ENCODE results near the gene IFIT1.
A peak's percentile ranks its signal among the peaks of the same experiment; 100 is the strongest.

The IFIT1 gene

DNA sequence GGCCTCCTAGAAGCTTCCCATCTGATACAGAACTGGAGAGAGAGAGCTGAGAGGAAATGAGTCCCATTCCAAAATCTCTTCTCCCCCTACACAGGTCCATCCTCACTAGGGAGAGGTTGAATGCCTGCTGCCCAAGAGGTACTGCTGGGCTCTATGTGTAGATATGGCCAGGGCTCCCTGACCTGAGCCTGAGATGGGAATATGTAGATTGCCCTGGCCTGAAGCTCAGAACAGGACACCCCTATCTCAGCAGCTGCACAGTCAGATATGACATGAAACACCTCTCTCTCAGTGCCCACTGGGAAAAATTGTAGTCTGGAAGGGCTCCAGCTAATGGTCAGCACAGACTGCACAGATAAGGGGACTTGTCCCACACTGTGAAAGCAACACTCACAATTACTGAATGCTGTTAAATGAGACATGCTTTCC is 17.7 kb upstream of the IFIT1 start:
- Histone ChIP-seq H3K4me3 (no peak overlapping the region), H3K27ac (peak overlapping the region; percentile 88 to 90), H3K36me3 (no peaks in the 10 kb centered on the region), H3K27me3 (no peaks in the 10 kb centered on the region), H3K9me3 (no peaks in the 10 kb centered on the region), H3K4me1 (peaks cover 0 to 21% (median 16%) of the 10 kb centered on the region in 4 donors)
- TF ChIP-seq, protein P1, sequence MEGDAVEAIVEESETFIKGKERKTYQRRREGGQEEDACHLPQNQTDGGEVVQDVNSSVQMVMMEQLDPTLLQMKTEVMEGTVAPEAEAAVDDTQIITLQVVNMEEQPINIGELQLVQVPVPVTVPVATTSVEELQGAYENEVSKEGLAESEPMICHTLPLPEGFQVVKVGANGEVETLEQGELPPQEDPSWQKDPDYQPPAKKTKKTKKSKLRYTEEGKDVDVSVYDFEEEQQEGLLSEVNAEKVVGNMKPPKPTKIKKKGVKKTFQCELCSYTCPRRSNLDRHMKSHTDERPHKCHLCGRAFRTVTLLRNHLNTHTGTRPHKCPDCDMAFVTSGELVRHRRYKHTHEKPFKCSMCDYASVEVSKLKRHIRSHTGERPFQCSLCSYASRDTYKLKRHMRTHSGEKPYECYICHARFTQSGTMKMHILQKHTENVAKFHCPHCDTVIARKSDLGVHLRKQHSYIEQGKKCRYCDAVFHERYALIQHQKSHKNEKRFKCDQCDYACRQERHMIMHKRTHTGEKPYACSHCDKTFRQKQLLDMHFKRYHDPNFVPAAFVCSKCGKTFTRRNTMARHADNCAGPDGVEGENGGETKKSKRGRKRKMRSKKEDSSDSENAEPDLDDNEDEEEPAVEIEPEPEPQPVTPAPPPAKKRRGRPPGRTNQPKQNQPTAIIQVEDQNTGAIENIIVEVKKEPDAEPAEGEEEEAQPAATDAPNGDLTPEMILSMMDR (IDR thresholded peaks at IDR 0.05): no peak
- no peak for DNase-seq
- intact Hi-C loops (cut with DNase I; ENCODE audit: low total_unique reads): no loop called here

DNA sequence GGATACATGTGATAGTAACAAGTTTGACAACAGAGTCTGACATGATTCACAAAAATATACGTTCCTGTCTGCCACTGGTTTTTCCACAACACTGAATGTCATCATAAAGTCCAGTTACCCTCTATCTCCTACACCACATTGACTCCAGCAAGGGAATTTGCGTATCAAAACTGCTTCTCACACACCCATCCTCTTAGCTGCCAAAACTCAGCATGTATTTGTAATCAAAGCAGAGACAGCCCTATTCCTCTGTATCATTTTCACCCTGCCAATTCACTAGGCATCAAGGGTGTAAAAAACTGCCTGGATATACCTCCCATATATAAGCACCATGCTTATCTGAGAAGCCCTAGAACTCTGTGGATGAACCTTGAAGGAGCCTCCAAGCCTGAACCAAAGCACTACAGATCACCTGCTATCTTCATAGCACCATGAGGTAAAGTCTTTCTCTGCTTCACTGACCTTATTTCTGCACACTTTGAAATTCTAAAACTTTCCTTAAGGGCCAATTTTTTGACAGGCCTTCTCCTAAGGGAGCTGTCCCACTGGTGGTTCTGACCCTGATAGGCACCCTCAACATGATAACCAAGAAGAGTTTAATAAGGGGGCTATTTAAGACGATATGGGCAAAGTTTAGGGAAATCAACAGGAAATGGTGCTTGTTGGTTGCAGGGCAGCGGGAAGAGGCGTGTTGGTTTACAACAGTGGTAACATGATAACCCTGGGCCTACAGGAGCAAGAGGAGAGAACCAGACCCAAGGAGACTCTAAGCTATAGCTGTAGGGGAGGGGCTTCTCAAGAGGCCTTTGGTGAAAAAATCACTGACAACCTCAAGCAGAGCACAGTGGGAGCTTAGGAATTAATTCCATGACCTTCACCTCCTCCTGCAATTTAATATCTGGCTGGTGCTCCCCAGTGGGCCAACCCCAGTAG is 14.5 kb upstream of the IFIT1 start, which contains the start of gene IFIT1B:
Gene IFIT1B (plus strand): TSS at position 352 of the 933 bp plus-strand sequence. CDS start 80 bp downstream, at position 432.
- intact Hi-C loops (cut with DNase I; ENCODE audit: low total_unique reads): no loop called here
- no peak for DNase-seq
- Histone ChIP-seq H3K4me3 (no peak within 1 kb of the TSS), H3K27ac (no peak within 1 kb of the TSS), H3K9me3 (no peaks in the 10 kb centered on the region), H3K27me3 (no peaks in the 10 kb centered on the region), H3K36me3 (no peaks in the 10 kb centered on the region), H3K4me1 (peaks cover 0 to 21% (median 16%) of the 10 kb centered on the region in 4 donors)
- TF ChIP-seq, protein P1 (IDR thresholded peaks at IDR 0.05): no peak

DNA sequence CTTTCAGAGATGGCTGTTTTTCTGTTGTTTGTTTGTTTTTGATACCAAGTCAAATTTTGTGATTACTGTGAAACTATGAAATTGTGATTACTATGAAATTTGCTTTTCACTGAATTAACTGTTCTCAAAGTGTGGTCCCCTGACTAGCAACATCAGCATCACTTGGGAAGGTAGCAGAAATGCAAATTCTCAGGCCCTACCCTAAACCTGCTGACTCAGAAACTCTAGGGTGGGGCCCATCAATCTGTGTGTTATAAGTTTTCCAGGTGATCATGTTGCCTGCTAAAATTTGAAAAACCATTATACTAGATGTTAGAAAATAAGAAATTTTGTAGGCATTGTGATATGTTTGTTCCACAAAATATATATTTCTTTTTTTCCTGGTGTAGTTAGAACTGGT is 13.3 kb upstream of the IFIT1 start:
- Histone ChIP-seq H3K4me3 (no peak overlapping the region), H3K36me3 (no peaks in the 10 kb centered on the region), H3K27me3 (no peaks in the 10 kb centered on the region), H3K27ac (no peak overlapping the region), H3K4me1 (peaks cover 0 to 11% (median 9%) of the 10 kb centered on the region in 4 donors), H3K9me3 (no peaks in the 10 kb centered on the region)
- TF ChIP-seq, protein P1 (IDR thresholded peaks at IDR 0.05): no peak
- intact Hi-C loops (cut with DNase I; ENCODE audit: low total_unique reads): no loop called here
- DNase-seq: no peak

DNA sequence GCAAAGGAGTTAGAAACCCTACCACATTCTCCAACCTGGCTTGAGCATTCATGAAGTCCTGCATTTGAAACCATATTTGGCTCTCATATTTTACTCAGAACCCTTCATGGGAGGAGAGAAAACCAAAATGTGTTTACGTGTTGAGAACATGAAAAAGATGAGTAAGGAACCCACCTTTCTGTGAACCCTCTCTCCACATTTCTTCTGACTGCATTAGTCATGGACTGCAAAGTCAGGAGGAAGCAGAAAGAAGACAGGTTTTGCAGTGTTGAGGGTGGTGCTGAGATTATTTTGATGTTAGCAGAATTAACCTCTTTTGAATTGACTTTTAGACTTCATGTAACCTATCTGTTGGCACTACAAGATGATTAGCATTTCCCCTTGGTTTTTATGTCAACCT is 9.7 kb upstream of the IFIT1 start:
- intact Hi-C loops (cut with DNase I; ENCODE audit: low total_unique reads): no loop called here
- Histone ChIP-seq H3K4me3 (no peak overlapping the region), H3K27ac (no peak overlapping the region), H3K27me3 (no peaks in the 10 kb centered on the region), H3K4me1 (no peaks in the 10 kb centered on the region), H3K9me3 (no peaks in the 10 kb centered on the region), H3K36me3 (no peaks in the 10 kb centered on the region)
- TF ChIP-seq, protein P1 (IDR thresholded peaks at IDR 0.05): no peak
- DNase-seq: no peak

DNA sequence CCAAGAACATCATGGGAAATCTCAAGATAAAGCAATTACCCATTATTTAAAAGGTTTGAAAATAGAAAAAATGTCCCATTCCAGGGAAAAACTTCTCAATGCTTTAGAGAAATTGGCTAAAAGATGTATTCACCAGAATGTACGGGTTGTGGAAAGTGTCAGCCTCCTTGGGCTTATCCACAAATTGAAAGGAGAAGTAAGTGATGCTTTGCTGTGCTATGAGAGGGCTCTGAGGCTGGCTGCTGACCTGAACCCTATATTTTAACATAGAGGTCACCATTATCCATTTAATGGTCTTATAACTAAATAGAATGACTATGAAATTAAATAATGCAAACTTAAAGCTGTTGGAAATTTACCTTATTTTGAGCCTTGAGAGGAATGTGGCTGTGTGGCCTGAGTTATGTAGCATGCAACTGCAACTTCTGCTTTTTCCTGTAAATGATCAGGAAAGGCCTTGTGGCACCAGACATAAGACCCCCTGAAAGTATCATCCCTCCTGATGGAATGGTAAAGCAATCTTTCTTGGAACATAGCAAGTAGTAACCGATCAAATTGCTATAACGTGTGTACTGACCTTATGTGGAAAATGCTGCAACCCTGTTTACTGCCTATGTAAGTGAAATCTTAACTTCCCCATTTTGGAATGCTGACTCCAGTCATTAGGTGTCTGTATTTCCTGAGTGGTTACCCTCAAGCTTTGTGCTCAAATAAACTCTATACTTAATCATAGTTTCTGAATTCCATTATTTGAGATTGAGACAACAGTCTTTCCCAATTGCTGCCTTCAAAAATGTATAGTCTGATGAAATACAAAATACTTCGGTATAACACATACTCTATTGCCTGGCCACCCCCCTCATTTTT is 7.7 kb upstream of the IFIT1 start:
- H3K4me1 ChIP-seq: no peaks in the 10 kb centered on the region
- H3K27me3 ChIP-seq: no peaks in the 10 kb centered on the region
- no peak for DNase-seq
- no peaks in the 10 kb centered on the region for H3K36me3 ChIP-seq
- H3K9me3 ChIP-seq: no peaks in the 10 kb centered on the region
- intact Hi-C loops (cut with DNase I; ENCODE audit: low total_unique reads): no loop called here
- TF ChIP-seq, protein P1 (IDR thresholded peaks at IDR 0.05): no peak
- no peak overlapping the region for H3K4me3 ChIP-seq
- no peak overlapping the region for H3K27ac ChIP-seq
